Left lobe of liver (tissue), 2 donors: Measurements from ENCODE around the gene NCOA7. TPM values are rescaled to one million over a fixed set of nuclear protein-coding genes. Genes with fewer than 3 reads are reported as not detected.
A peak's percentile ranks its signal among the peaks of the same experiment; 100 is the strongest.

Experiments
- ATAC-seq: fragments of 200-7000 bp; cut with Tn5 transposase; one replicate; pipeline ENCODE4 v1.9.1; 2020; ENCODE audit warnings: mild to moderate bottlenecking, moderate library complexity
- DNase-seq: peaks from one replicate; pipeline ENCODE4 v3.0.0-alpha.2; 2020; ENCODE audit warnings: low spot score
- total RNA-seq: library from RNA; stranded (reverse); gene quantifications from one replicate; pipeline ENCODE4 v1.2.1, GENCODE V29; 2021
- donor health status: DM: no; HTN: no; CAD: no; lungs with moderate emphysema.
- donor health status: DM: no; HTN: yes; CAD: no.

The NCOA7 gene
- total RNA-seq, 1 donor from 2014 or later, result 12.4 TPM

DNA sequence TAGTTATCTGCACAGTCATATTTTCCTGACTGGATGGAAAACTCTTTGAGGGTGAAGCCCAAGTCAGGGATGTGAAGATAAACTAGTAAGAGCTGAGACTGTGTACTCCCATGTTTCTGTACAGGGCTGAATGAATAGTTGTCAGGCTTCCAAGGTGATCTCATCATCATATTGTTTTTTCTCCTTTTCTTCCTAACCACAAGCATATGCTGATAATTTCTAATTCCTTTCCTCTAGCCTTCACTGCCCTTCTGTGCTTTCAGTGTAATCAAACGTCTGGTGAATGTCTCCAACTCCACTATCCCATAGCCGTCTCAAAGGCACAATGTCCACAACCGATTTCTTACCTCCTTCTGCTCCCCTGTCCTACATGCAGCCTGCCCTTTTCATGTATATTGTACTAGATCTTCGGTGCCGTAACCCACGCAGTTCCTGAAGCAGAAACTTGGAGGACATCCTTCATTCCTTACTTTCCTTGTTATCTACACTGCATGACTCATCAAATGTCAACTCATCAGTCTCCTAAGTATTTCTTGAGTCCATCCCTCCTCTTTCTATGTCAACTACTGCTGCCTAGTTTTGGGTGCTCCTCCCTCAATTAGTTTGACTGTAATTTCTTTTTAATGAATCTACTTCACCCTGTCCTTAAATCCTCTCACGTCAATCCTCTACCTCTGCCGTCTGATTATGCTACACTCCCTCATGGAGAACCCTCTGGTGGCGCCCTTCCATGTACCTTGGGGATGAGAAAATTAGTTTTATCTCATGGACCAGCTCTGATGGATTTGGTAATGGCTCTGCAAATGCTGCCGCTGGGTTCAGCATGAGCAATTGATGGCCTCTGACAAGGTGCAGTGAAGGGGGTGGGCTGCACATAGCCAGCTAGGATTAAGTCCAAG, 21.9 kb downstream of the NCOA7 start:
- ATAC-seq (no peak), DNase-seq (no peak)

DNA sequence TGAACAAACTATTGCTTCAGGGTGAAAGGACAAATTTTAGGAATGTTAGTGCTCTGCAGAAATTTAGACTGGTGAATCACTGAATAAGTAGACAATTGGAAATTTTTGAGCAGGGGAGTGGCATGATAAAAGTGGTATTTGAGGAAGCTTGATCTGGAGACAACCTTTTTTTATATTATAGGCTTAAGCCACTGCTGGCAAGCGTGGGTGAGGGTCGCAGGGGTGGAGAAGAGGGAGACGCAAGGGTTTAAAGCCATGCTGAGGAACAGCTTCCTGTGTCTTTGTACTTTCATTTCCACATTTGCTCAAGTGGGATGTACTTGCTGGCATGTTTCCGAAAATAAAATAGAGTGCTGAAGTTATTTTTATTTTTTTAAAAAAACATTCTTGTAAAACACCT, 23.7 kb downstream of the NCOA7 start:
- ATAC-seq, result no peak
- no peak for DNase-seq

DNA sequence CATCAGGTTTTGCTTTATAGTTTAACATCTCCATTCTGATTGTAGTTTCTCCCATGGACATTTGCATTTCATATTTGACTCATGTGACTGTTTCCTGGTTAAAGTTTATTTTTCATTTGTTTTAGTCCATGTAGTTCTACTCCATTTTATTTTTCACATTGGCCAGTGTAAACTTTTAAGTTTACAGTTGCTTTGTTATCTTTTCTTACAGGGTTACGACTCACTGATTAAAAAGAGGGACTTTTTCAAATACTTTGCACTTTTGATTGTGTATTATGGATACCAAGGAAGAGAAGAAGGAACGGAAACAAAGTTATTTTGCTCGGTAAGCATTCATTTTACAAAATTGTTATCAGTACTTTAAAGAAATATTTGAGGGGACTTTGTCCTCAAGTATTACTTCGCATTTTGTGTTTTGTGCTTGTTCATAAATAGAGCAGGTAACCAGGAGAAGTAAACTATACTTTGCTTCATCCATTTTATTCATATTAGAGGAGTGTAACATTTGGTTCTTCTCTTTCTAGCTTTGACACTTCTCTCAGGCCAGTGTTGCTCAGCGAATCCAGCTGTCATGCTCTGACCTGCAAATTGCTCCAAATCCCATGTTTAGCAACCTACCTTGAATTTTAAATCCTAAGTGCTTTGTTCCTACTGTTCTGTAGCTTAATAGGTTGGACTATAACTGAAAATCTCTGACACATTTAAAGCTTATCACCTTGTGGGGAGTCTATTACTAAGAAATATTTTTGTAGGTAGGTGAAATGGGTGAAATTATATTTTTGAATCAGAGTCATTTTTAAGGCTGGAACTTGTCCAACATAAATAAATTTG, 24.5 kb downstream of the NCOA7 start:
- peak; percentile 53 for ATAC-seq

DNA sequence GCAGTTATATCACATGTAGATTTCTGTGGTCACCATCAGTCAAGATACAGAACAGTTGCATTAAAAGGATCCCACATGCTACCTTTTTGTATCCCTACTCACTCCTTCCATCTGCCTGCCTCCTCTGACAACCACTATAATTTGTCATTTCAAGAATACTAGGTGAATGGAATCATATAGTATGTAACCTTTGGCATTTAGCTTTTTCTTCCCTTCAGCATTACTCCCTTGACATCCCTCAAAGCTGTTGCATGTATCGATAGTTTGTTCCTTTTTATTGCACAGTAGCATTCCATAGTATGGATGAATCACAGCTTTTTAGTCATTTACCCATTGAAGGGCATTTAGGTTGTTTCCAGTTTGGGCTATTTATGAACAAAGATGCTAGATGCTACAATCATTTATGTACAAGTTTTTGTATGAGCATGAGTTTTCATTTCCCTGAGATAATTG, 26.1 kb downstream of the NCOA7 start:
- ATAC-seq (no peak), DNase-seq (no peak)

More for the DNA sequence above, 24.5 kb downstream of the NCOA7 start:
- no peak for DNase-seq

DNA sequence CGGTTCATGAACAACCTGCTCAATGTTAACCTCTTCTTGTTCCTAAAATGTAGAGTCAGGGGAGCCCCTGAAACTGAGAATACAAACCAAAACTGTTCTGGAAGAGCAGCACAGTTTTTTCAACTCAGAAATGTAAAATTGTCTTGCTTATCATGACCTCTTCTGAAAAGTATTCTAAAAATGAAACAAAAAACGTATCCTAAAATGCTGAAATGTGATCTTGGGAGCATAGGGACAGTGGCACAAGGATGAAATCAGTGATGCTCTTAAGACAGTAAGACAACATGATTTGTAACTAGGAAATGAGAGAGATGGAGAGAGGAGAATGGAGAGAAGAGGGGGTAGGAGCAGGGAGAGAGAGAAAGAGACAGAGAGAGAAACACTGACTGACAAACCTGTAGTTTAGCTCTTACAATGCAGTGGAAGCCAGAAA, 27.5 kb downstream of the NCOA7 start:
- ATAC-seq (no peak), DNase-seq (no peak)

DNA sequence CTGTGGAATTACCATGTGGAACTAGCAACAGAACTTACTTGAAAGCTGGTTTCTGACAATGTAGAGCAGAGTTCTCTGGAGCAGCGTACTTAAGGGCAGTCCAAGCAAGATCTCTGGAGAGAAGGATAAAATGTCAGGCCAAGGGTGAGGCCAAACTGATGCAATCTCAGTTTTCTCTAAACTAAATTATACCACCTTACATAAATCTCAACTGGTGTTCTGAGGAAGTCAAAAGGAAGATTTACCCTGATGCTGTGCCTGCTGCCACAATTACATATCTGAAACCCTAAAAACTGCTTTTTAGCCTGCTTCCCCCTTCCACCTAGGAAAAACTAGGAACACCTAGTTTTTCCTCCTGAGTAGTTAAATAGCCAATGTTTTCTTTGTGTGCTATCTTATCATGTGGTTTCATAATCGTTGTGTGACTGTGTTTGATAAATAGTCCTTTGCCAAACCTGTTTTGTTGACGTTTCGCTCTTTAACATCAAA, 28.1 kb downstream of the NCOA7 start:
- ATAC-seq, result peak; percentile 57
- DNase-seq, result no peak

DNA sequence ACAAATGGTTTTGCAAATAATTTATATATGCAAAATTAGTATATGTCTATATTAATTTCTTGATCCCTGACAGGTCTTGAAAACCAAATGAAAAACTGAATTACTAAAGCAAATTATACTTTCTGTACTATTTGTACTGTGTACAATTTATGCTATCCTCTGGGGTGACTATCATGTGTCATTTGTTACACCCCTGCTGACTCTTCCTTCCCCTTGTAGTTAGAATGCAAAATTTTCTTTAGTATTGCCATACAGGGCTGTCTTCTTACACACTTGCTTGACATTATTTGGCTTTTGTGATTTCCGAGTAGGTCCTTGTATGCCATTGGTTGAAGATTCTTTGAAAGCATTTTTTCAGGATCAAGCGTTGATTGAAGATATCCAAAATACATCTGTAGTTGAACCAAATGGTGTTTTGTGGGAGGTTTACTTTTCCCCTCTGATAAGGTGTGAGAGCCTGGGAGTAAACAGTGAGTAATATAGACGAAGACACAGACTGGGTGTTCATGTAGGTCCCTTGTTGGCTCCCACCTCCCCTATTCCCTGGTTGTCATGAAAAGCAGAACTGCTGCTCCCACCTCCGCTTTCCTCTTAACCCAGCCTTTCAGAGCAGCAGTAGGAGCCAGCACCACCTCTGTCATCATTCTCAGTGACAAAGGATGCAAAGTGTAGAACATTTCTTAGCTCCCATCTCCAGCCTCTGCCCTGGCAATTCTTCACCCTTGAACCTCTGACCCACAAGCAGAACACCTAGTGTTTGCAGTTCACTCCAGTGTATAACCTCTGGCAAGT, 29.0 kb downstream of the NCOA7 start:
- DNase-seq, result no peak
- no peak for ATAC-seq

DNA sequence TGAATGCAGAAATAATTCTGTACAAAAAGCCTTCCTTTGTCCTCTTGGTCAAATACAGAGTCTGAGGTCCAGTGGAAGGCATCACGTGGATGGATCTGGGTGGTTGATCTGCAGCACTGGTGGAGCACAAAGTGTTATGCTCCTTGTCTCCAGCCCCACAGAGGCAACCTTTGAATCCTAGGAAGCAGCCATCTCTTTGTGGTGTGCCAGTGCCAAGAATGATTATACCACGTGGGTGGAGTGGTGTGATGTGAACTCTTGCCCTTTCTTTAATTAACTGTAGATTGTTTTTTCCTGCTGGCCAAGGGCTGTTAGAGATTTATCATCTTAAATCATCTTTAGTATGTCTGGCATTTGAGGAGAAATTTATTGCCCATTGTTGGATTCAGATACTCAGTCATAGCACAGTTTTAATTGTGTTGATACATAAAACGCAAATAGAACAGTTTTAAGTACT, 31.1 kb downstream of the NCOA7 start:
- peak; percentile 88 for ATAC-seq
- peak; percentile 81 for DNase-seq

DNA sequence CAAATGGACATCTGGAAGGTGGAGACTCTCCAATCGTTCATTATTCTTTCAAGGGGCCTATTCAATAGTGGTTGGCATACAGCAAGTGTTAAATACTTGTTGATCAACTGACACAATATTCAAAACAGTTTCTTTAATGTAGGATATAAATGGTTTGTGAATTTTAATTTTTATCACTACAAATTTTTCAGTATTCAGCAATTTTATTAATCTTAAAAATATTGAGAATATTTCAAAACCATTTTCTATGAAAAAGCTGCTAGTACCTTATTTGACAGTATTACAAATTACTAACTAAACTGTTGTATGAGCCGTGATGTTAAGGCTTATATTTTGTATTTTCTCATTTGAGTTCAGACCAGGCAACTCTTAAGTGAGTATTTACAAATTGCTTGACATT, 32.4 kb downstream of the NCOA7 start:
- no peak for DNase-seq
- ATAC-seq, result no peak

DNA sequence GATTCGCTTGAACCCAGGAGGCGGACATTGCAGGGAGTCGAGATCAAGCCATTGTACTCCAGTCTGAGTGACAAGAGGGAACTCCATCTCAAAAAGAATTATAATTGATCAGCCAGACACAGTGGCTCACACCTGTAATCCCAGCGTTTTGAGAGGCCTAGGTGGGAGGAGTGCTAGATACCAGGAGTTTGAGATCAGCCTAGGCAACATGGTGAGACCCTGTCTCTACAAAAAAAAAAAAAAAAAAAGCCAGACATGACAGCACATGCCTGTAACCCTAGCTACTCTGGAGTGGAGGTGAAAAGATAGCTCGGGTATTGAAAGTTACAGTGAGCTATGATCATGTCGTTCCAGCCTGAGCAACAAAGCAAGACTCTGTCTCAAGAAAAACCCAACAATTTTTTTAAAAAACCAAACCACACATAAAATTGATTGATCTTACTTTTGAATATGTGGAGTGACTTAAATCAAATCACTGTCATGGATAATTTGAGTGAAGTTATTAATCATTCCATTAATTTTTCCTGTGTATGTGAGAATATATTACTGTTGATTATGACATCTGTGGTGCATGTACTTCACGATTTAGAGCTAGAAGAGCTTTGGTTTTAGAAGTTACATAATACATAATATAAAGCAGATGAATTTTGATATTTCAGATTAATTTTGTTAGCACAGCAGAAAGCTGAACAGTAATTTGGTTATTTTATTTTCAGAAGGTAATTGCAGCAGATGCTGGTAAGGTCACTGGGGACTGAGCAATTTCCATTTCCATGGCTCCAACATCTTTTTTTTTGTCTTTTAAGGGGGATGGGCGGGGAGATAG, 34.4 kb downstream of the NCOA7 start:
- no peak for ATAC-seq
- DNase-seq, result no peak

DNA sequence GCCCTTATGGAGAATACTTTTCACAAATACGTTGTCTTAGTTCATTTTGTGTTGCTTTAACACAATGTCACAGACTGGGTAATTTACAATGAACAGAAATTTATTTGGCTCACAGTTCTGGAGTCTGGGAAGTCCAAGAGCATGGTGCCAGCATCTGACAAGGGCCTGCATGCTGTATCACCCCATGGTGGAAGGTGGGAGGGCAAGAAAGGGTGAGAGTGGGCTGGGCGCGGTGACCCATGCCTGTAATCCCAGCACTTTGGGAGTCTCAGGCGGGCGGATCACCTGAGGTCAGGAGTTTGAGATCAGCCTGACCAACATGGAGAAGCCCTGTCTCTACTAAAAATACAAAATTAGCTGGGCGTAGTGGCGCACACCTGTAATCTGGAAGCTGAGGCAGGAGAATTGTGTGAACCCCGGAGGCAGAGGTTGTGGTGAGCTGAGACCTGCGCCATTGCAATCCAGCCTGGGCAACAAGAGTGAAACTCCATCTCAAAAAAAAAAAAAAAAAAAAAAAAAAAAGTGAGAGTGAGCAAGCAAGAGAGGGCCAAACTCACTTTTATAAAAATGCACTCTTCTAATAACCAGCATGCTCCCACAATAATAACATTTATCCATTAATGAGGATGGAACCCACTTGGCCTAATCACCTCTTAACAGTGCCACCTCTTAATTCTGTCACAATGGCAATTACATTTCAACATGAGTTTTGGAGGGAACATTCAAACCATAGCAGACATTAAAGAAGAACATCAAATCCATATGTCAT, 36.1 kb downstream of the NCOA7 start:
- no peak for DNase-seq
- ATAC-seq, result no peak

DNA sequence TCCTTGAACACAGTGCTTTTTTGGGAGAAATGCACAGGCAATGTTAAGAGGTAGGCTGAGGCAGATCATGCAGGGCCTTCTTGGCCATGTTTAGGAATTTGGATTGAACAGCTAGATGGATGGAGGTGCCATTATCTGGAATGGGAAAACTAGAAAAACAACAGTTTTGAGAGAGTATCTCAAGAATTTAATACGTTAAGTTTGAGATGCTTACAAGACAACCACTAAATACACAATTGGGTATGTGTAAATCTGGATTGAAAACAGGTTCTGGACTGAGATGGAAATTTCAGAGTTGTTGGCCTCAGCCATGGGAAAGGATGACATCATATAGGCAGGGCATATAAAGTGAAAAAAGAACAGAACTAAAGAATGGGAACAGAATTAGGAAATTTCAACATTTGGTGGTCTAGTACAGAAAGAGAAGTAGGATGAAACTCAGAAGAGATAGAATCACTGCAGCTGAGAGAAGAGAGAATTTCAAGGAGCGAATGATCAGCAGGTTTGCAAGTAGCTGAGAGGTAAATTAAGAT, 37.1 kb downstream of the NCOA7 start:
- ATAC-seq, result no peak
- no peak for DNase-seq

DNA sequence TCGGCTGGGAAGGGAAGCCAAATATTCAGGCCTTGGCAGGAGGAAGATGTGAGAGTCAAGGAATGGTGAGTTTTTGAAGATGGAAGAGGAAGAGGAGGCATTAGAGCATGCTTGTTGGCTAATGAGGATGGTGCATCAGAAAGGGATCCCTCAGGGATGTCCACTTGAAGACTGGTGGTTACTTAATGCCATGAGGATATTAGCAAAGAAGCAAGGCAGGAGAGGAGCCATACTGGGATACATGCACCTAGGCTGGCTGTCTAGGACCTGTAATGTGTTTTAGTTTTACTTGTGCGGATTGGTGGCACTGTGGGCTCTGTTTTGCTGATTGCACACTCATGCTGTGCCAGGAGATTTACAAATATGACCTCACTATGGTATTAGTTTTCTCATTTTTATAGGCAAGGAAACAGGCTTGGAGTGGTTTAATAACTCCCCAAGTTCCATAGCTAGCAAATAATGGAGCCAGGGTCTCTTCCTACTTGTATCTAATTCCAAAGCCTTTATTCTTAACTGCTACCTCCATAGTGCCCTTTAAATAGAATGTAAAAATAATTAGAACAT, 37.8 kb downstream of the NCOA7 start:
- ATAC-seq (no peak), DNase-seq (no peak)

DNA sequence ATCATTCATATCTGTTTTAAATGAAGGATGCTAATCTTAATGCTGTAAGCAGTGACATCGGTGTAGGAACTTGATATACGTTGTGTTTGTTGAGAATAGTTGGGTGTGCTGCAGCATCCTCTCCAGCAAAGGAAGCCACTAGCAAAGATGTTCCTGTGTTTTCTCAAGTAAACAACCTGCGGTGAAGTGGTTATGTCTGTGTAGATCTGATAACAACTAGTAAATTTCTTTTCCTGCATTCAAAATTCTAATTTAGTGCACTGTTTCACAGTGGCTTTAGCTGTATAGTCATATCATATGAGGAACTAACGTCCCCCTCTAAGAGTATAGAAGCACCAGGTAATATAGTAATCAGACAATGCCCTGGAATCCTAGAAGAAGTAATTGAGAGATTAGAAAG, 38.7 kb downstream of the NCOA7 start:
- ATAC-seq, result no peak
- no peak for DNase-seq

DNA sequence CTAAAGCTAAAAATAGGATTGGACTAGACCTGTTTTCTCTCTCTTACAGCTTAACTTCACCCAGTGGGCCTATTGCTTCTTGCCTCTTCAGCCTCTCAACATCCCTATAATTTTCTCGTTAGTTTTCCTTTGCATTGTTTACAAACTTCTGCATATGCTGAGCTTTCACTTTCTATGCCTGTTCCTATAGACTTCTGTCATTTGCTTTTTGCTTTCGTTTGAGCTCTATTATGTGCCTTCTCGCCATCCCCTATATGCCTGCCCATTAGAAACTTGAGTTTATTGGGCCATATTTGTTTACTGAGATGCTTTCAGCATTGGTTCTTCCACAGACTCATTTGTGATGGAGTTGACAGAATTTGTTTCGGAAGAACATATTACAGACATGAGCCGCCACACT, 40.9 kb downstream of the NCOA7 start:
- no peak for DNase-seq
- no peak for ATAC-seq

DNA sequence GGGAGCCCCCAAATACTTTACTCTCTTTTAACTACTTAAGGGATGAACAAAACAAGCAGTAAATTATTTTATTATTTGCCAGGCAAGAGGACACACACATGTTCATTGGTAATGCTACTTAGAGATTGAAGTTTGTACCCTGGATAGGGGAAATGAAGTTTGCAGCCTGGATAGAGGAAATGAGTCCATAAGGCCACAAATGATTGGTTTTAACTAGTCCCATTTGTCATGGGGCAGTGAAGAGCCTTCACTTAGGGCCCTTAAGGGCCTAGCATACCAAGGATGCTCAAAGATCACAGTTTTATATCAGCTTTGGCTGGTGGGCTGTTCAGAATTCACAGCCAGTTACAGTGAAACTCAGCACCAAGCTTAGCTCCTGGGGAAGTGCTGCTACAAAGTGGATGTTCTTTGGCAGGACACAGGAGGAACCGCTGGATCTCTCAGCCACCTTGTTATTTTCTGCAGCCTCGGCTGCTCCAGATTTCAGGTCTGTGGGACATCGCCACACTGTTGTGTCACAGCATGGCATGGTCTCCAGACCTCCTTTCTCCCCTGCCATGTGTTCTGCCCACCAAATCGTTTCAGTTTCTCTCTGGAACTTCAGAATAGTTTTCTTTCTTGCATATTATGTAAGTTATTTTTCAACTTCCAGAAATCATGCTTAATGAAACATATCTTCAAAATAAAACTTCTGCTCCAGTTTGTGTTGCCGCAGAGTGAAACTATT, 41.8 kb downstream of the NCOA7 start:
- ATAC-seq, result no peak
- DNase-seq, result no peak

DNA sequence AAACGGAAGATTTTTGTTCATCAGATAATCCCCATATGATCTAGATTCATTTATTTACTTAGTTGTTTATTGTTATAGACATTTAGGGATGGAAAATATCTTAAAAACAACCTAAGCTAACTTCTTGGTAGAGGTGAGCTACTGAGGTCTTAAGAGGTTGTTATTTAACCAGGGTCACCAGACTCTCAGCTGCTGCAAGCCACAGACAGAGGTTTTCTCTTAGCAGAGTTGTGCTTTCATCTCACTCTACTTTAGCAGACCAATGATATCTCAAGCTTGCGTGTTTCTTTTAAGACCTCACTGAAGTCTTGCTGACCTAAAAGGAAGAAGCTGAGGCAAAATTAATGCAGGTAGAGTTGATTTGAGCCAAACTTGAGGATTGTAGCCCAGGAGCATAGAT, 43.6 kb downstream of the NCOA7 start:
- DNase-seq, result no peak
- no peak for ATAC-seq

DNA sequence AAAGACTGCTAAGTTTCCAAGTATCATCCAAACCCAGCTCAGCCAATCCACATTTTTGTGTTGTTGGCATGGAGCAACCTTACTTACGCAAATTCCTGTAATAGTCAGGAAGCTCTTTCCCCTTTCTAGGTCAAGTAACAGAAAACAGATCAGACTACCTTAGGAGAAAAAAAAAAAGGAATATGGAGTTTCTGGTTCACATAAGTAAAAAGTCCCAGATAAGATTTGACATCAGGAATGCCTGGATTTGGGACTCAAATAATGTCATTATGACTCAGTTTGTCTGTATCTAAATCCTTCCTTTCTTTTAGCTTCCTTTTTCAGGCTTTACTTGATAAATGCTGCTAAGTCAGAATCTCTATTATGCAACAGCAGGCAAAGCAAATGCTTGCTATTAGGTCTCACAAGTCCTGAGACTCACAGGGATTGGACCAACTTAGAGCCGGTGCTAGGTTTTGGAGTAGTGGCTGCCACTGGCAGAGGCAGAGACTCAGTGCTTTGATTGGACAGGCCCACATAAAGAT, 44.5 kb downstream of the NCOA7 start:
- no peak for DNase-seq
- ATAC-seq, result peak; percentile 60
